ENCODE data around the gene REEP6.

Gene REEP6

GRCh38 chr19:1522061-1522460 is 31.1 kb downstream of the REEP6 start:
- Histone ChIP-seq H3K36me3 (ENCODE audit: low read depth) (no peaks in the 10 kb centered on the region), H3K4me3 (ENCODE audit: severe bottlenecking) (no peak overlapping the region), H3K9me3 (ENCODE audit: severe bottlenecking) (no peaks in the 10 kb centered on the region), H3K4me1 (ENCODE audit: insufficient read depth, poor library complexity, severe bottlenecking) (no peaks in the 10 kb centered on the region), H3K27me3 (ENCODE audit: insufficient read depth, poor library complexity, severe bottlenecking) (peaks cover 31% of the 10 kb centered on the region), H3K27ac (ENCODE audit: poor library complexity, severe bottlenecking) (no peak overlapping the region)
- no peak for TF ChIP-seq CTCF (IDR thresholded peaks at IDR 0.05; ENCODE audit: poor library complexity, severe bottlenecking)
- ATAC-seq (ENCODE audit: low read depth): no peak
- no peak for DNase-seq (ENCODE audit: low spot score)

GRCh38 chr19:1522838-1523237 is 31.9 kb downstream of the REEP6 start:
- peaks cover 31% of the 10 kb centered on the region for H3K27me3 ChIP-seq (ENCODE audit: insufficient read depth, poor library complexity, severe bottlenecking)
- H3K36me3 ChIP-seq (ENCODE audit: low read depth): no peaks in the 10 kb centered on the region

GRCh38 chr19:1523412-1524286 is 32.7 kb downstream of the REEP6 start, which contains the start of gene PLK5:
PLK5 (plus strand) TSS chr19:1524077; CDS start chr19:1526997, 2,920 bp downstream.
- no peak for TF ChIP-seq CTCF (IDR thresholded peaks at IDR 0.05; ENCODE audit: poor library complexity, severe bottlenecking)
- Histone ChIP-seq H3K4me3 (ENCODE audit: severe bottlenecking) (no peak within 1 kb of the TSS), H3K27me3 (ENCODE audit: insufficient read depth, poor library complexity, severe bottlenecking) (peaks cover 31% of the 10 kb centered on the region), H3K36me3 (ENCODE audit: low read depth) (no peaks in the 10 kb centered on the region), H3K27ac (ENCODE audit: poor library complexity, severe bottlenecking) (no peak within 1 kb of the TSS), H3K9me3 (ENCODE audit: severe bottlenecking) (no peaks in the 10 kb centered on the region), H3K4me1 (ENCODE audit: insufficient read depth, poor library complexity, severe bottlenecking) (no peaks in the 10 kb centered on the region)
- no peak for ATAC-seq (ENCODE audit: low read depth)
- no peak for DNase-seq (ENCODE audit: low spot score)

More at GRCh38 chr19:1522838-1523237, 31.9 kb downstream of the REEP6 start:
- Histone ChIP-seq H3K9me3 (ENCODE audit: severe bottlenecking) (no peaks in the 10 kb centered on the region), H3K27ac (ENCODE audit: poor library complexity, severe bottlenecking) (no peak overlapping the region), H3K4me3 (ENCODE audit: severe bottlenecking) (no peak overlapping the region), H3K4me1 (ENCODE audit: insufficient read depth, poor library complexity, severe bottlenecking) (no peaks in the 10 kb centered on the region)
- DNase-seq (ENCODE audit: low spot score): no peak
- ATAC-seq (ENCODE audit: low read depth): no peak
- TF ChIP-seq CTCF (IDR thresholded peaks at IDR 0.05; ENCODE audit: poor library complexity, severe bottlenecking): no peak

GRCh38 chr19:1524287-1524971 is 33.4 kb downstream of the REEP6 start:
- DNase-seq (ENCODE audit: low spot score): no peak
- H3K27me3 ChIP-seq (ENCODE audit: insufficient read depth, poor library complexity, severe bottlenecking): peaks cover 31% of the 10 kb centered on the region
- TF ChIP-seq CTCF (IDR thresholded peaks at IDR 0.05; ENCODE audit: poor library complexity, severe bottlenecking): no peak
- H3K4me1 ChIP-seq (ENCODE audit: insufficient read depth, poor library complexity, severe bottlenecking): no peaks in the 10 kb centered on the region
- H3K36me3 ChIP-seq (ENCODE audit: low read depth): no peaks in the 10 kb centered on the region
- no peaks in the 10 kb centered on the region for H3K9me3 ChIP-seq (ENCODE audit: severe bottlenecking)
- no peak overlapping the region for H3K27ac ChIP-seq (ENCODE audit: poor library complexity, severe bottlenecking)
- H3K4me3 ChIP-seq (ENCODE audit: severe bottlenecking): no peak overlapping the region
- ATAC-seq (ENCODE audit: low read depth): no peak

Data from RWPE2 (cell line).